ENCODE data around the gene CYP26C1. TPM values are rescaled to one million over a fixed set of nuclear protein-coding genes. Genes with fewer than 3 reads are reported as not detected.
"Not testable (repeated sequence)": the region's sequence is repeated elsewhere in the genome, so short reads cannot be mapped to it uniquely, and the experiment has no call there.

CYP26C1 gene
- total RNA-seq, 2 experiments from 2014 or later, result 0.15 to 0.19 TPM

- intact Hi-C loops (cut with micrococcal nuclease; ENCODE audit: unreplicated experiment), result no loop called here
- no peaks in the 10 kb centered on the region for H4K20me1 ChIP-seq (ENCODE audit: insufficient read depth, low read length)
- no peak overlapping the region for H3K4me3 ChIP-seq (ENCODE audit: low read depth, low read length, poor library complexity, severe bottlenecking)
- CTCF ChIA-PET (ENCODE audit: unreplicated experiment), result no interaction called here
- no peaks in the 10 kb centered on the region for H3K4me1 ChIP-seq (ENCODE audit: insufficient read depth, low read length, poor library complexity, severe bottlenecking)
- H3K36me3 ChIP-seq (ENCODE audit: insufficient read depth, low read length), result no peaks in the 10 kb centered on the region
- TF ChIP-seq CTCF (conservative IDR thresholded peaks at IDR 0.05; ENCODE audit: low read length) (no peak), EZH2phosphoT487 (IDR thresholded peaks at IDR 0.05; ENCODE audit: borderline replicate concordance, low read depth, low read length) (no peak)
- no TSS peak for BruUV-seq (replicated peaks)
- H3K27ac ChIP-seq (ENCODE audit: low read depth, low read length, poor library complexity, severe bottlenecking), result no peak overlapping the region
- no peak overlapping the region for H3K4me2 ChIP-seq (ENCODE audit: low read length)
- DNase-seq (ENCODE audit: low spot score), result no peak
- peaks cover 2% of the 10 kb centered on the region; the same call in 1 of the 2 replicates for H3K9me3 ChIP-seq (ENCODE audit: low read length)
- no peak overlapping the region for H2AFZ ChIP-seq (ENCODE audit: low read length)
- H3K9me2 ChIP-seq (ENCODE audit: insufficient read depth, low read length), result no peaks in the 10 kb centered on the region
- POLR2A ChIA-PET, result no interaction called here
- no peaks in the 10 kb centered on the region for H3K79me2 ChIP-seq (ENCODE audit: insufficient read depth, low read depth, low read length)
Observed at GRCh38 chr10:93098816-93099215, 38.2 kb downstream of the CYP26C1 start.

- no peak for DNase-seq (ENCODE audit: low spot score)
- no peaks in the 10 kb centered on the region for H3K4me1 ChIP-seq (ENCODE audit: insufficient read depth, low read length, poor library complexity, severe bottlenecking)
- peaks cover 5% of the 10 kb centered on the region; the same call in 1 of the 2 replicates for H3K9me3 ChIP-seq (ENCODE audit: low read length)
- no peaks in the 10 kb centered on the region for H3K36me3 ChIP-seq (ENCODE audit: insufficient read depth, low read length)
- CTCF ChIA-PET (ENCODE audit: unreplicated experiment), result no interaction called here
- no peaks in the 10 kb centered on the region for H3K9me2 ChIP-seq (ENCODE audit: insufficient read depth, low read length)
- no peak overlapping the region for H3K4me3 ChIP-seq (ENCODE audit: low read depth, low read length, poor library complexity, severe bottlenecking)
- no peaks in the 10 kb centered on the region for H3K79me2 ChIP-seq (ENCODE audit: insufficient read depth, low read depth, low read length)
- BruUV-seq (replicated peaks), result no TSS peak
- H3K27ac ChIP-seq (ENCODE audit: low read depth, low read length, poor library complexity, severe bottlenecking), result no peak overlapping the region
- H3K4me2 ChIP-seq (ENCODE audit: low read length), result no peak overlapping the region
- intact Hi-C loops (cut with micrococcal nuclease; ENCODE audit: unreplicated experiment), result no loop called here
- no peak for TF ChIP-seq CTCF (conservative IDR thresholded peaks at IDR 0.05; ENCODE audit: low read length)
- no peak for TF ChIP-seq EZH2phosphoT487 (IDR thresholded peaks at IDR 0.05; ENCODE audit: borderline replicate concordance, low read depth, low read length)
- POLR2A ChIA-PET, result no interaction called here
- H4K20me1 ChIP-seq (ENCODE audit: insufficient read depth, low read length), result no peaks in the 10 kb centered on the region
- H2AFZ ChIP-seq (ENCODE audit: low read length), result no peak overlapping the region
Observed at GRCh38 chr10:93099670-93100069, 39.1 kb downstream of the CYP26C1 start.

- intact Hi-C loops (cut with micrococcal nuclease; ENCODE audit: unreplicated experiment); DNase-seq (ENCODE audit: low spot score); H3K4me3 ChIP-seq (ENCODE audit: low read depth, low read length, poor library complexity, severe bottlenecking); H2AFZ ChIP-seq (ENCODE audit: low read length); H3K27ac ChIP-seq (ENCODE audit: low read depth, low read length, poor library complexity, severe bottlenecking); H3K36me3 ChIP-seq (ENCODE audit: insufficient read depth, low read length); H3K9me2 ChIP-seq (ENCODE audit: insufficient read depth, low read length); POLR2A ChIA-PET; CTCF ChIA-PET (ENCODE audit: unreplicated experiment); H3K9me3 ChIP-seq (ENCODE audit: low read length); H3K79me2 ChIP-seq (ENCODE audit: insufficient read depth, low read depth, low read length); BruUV-seq (replicated peaks); H3K4me1 ChIP-seq (ENCODE audit: insufficient read depth, low read length, poor library complexity, severe bottlenecking); H4K20me1 ChIP-seq (ENCODE audit: insufficient read depth, low read length); H3K4me2 ChIP-seq (ENCODE audit: low read length): not testable (repeated sequence)
Observed at GRCh38 chr10:93101148-93101547, 40.5 kb downstream of the CYP26C1 start.

All from OCI-LY7 (cell line).